Osteocyte (in vitro differentiated cells): ENCODE results near the gene KCNK10. TPM values are rescaled to one million over a fixed set of nuclear protein-coding genes. Genes with fewer than 3 reads are reported as not detected.

Source experiments
- DNase-seq: peaks from one replicate; pipeline ENCODE4 v3.0.0; 2021; ENCODE audit warnings: mixed read lengths; ENCODE audit not compliant: unreplicated experiment; ENCODE audit errors: extremely low spot score
- H3K27ac Mint-ChIP-seq: one replicate; pipeline ENCODE4 v1.8.0; 2021; ENCODE audit warnings: mild to moderate bottlenecking, mixed read lengths; ENCODE audit not compliant: unreplicated experiment
- H3K27me3 Mint-ChIP-seq: one replicate; pipeline ENCODE4 v1.8.0; 2021; ENCODE audit warnings: mixed read lengths; ENCODE audit not compliant: unreplicated experiment
- H3K36me3 Mint-ChIP-seq: one replicate; pipeline ENCODE4 v1.8.0; 2021; ENCODE audit warnings: mixed read lengths; ENCODE audit not compliant: unreplicated experiment
- H3K4me1 Mint-ChIP-seq: one replicate; pipeline ENCODE4 v1.8.0; 2021; ENCODE audit warnings: mixed read lengths; ENCODE audit not compliant: unreplicated experiment
- H3K4me3 Mint-ChIP-seq: one replicate; pipeline ENCODE4 v1.8.0; 2021; ENCODE audit warnings: mild to moderate bottlenecking, moderate library complexity, mixed read lengths; ENCODE audit not compliant: unreplicated experiment
- H3K9me3 Mint-ChIP-seq: one replicate; pipeline ENCODE4 v1.8.0; 2021; ENCODE audit warnings: mixed read lengths; ENCODE audit not compliant: unreplicated experiment
- CTCF ChIP-seq: fragments of 200-600 bp; sonication (generic); IDR thresholded peaks from 2 replicates; pipeline ENCODE4 v1.5.0; 2021; ENCODE audit warnings: antibody characterized with exemption, mild to moderate bottlenecking, moderate library complexity
- total RNA-seq: library from RNA; stranded (reverse); gene quantifications from 2 replicates; pipeline ENCODE4 v1.2.1, GENCODE V29; 2021

Gene KCNK10
- total RNA-seq, 1 donor from 2014 or later = not detected

GRCh38 chr14:88301381-88301780 lies 21.7 kb downstream of the KCNK10 start:
- Mint-ChIP-seq H3K27me3 (peaks cover 4% of the 10 kb centered on the region), H3K27ac (no peak overlapping the region), H3K36me3 (no peaks in the 10 kb centered on the region), H3K9me3 (no peaks in the 10 kb centered on the region), H3K4me1 (no peaks in the 10 kb centered on the region), H3K4me3 (no peak overlapping the region)
- TF ChIP-seq CTCF = no peak
- DNase-seq = no peak

GRCh38 chr14:88300817-88301216 lies 22.3 kb downstream of the KCNK10 start:
- Mint-ChIP-seq H3K9me3 (no peaks in the 10 kb centered on the region), H3K27ac (no peak overlapping the region), H3K36me3 (no peaks in the 10 kb centered on the region), H3K4me1 (no peaks in the 10 kb centered on the region), H3K27me3 (peaks cover 4% of the 10 kb centered on the region), H3K4me3 (no peak overlapping the region)
- no peak for DNase-seq
- TF ChIP-seq CTCF = no peak

- Mint-ChIP-seq H3K27ac (no peak overlapping the region), H3K4me1 (no peaks in the 10 kb centered on the region), H3K9me3 (no peaks in the 10 kb centered on the region), H3K4me3 (no peak overlapping the region), H3K36me3 (no peaks in the 10 kb centered on the region), H3K27me3 (peaks cover 4% of the 10 kb centered on the region)
- TF ChIP-seq CTCF = no peak
- DNase-seq = no peak
Observed at GRCh38 chr14:88299865-88300530, 23.1 kb downstream of the KCNK10 start.

GRCh38 chr14:88297306-88297705 lies 25.8 kb downstream of the KCNK10 start:
- Mint-ChIP-seq H3K27me3 (peaks cover 4% of the 10 kb centered on the region), H3K4me1 (no peaks in the 10 kb centered on the region), H3K27ac (no peak overlapping the region), H3K4me3 (no peak overlapping the region), H3K9me3 (peaks cover 5% of the 10 kb centered on the region), H3K36me3 (no peaks in the 10 kb centered on the region)
- no peak for TF ChIP-seq CTCF
- DNase-seq = no peak

GRCh38 chr14:88296351-88296750 lies 26.7 kb downstream of the KCNK10 start:
- TF ChIP-seq CTCF = no peak
- Mint-ChIP-seq H3K27me3 (peaks cover 4% of the 10 kb centered on the region), H3K9me3 (peaks cover 5% of the 10 kb centered on the region), H3K4me3 (no peak overlapping the region), H3K4me1 (no peaks in the 10 kb centered on the region), H3K36me3 (no peaks in the 10 kb centered on the region), H3K27ac (no peak overlapping the region)
- no peak for DNase-seq
